Stimulated activated CD8-positive, alpha-beta memory T cell treated with anti-CD3 and anti-CD28 coated beads, Interleukin-4, amount 100 ng/mL, for 1 hour (primary cell): ENCODE data around the gene SESN2.

ENCODE experiments used
- DNase-seq, 2 donors: peaks; one replicate each; pipeline ENCODE4 v3.0.0-alpha.2; 2020; ENCODE audit warnings: low read depth in 2 of 2, low spot score in 1 of 2

Gene SESN2

DNA sequence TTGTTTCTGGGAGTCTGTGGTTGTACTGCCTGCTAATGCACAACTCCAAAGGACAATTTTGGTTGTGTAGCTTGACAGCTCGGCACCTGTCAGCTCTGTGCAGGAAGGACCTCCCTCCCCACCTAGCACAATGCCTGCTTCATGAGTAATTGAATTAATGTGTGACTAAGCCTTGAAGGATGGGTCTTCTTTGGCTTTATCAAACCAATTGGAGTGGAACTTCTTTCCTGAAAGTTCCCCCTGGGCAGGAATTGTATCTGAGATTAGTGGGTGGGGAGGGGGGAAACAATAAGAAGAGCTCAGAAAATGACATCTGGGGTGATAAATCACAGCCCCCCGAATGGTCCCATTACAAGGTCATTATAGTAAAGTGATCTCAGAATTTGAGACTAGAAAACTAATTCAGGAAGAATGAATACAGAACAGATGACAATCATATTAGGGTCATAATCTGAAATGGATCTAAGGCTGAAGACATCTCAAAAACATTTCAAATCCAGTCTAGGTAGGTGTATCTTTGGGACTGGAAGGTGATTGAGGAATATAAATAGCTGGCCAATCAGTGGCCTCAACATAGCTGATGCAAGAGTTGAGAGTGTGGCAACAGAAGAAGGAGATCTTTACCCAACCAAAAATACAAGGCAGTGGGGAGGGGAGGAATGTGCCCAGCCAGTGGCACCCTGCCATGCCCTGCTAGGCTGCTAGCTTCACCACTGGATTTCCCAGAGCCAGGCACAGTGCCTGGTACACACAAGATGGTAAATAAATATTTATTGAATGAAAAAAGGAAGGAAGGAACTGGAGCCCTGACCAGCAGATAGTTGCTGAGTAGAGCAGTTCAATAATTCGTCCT, 10.1 kb upstream of the SESN2 start:
- DNase-seq, result no peak

DNA sequence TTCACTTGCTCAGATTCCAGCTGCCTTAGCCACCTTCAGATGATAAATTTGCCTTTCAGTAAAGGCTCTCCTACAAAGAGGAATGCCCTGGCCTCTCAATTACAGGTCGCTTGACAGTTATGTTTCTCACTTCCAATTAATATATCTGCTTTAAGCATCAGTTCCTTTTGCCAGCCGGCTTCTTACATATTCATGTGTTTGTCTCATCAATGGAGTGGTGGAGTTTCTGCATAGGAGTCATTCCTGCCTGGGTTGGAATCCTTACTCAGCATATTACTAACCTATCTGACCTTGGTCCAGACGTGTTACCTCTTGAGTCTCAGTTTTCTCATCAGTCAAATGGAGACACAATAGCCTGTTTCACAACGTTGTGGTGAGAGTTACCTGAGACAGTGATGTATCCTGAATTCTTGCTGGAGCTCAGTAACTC, 9.4 kb upstream of the SESN2 start:
- DNase-seq, result no peak

DNA sequence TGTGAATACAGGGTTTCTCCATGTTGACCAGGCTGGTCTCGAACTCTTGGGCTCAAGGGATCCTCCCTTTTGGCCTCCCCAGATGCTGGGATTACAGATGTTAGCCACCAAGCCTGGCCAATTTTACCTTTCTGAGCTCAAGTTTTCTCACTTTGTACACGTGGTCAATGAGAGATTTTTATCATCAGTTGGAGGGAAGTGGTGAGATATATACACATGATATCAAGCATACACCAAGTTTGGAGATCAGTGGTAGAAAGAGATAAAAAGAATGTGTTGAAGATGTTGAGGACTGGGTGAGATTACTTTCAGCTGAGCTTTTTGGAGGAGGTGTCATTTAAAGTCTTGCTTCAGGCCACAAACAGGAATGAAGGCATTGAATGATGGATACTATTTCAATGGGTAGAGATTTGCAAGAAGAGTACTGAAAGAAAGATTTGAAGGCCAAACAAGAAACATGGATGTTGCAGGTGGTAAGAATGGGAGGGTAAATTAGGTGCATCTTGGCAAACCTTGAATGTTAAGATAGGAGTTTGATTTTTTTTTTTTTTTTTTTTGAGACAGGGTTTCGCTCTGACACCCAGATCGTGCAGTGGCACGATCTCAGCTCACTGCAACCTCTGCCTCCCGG, 3.0 kb upstream of the SESN2 start:
- no peak for DNase-seq

DNA sequence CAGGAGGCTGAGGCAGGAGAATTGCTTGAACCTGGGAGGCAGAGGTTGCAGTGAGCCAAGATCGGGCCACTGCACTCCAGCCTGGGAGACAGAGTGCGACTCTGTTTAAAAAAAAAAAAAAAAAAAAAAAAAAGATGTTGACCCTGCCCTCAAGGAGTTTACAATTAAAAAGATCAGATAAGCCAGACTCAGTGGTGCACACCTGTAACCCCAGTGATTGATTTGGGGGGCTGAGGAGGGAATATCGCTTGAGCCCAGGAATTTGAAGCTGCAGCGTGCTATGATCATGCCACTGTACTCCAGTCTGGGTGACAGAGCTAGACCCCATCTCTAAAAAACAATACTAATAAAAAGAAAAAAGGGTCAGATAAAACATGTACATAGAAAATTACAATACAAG, 1.6 kb upstream of the SESN2 start:
- no peak for DNase-seq

DNA sequence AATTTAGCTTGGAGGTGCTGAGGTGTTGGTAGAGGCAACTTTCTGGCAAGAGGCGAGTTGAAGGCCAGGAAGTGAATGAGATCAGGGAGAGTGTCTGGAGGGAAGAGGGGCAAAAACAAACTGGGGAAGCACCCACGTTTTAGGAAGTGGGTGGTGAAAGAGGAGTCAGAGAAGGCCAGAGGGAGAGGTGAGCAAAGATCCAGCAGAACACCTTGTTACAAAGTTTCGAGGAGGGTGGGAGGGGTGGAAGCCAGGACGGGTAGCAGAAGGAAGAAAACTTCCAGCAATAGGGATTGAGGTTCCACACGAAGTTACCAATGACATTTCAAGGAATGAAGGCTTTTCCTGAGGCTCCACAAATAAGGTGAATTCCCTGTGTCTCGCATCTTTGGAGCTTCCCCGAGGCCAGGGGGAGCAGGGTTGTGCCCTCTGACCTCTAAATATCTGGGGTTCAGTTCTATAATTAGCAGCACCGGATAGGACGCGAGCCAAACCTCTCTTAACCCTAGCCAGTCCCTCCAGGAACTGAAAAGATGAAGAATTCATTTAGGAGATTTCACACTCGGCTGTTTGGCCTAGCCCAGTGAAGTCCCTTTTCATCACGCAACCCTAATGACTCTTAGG, 578 bp upstream of the SESN2 start:
- DNase-seq, result no peak

DNA sequence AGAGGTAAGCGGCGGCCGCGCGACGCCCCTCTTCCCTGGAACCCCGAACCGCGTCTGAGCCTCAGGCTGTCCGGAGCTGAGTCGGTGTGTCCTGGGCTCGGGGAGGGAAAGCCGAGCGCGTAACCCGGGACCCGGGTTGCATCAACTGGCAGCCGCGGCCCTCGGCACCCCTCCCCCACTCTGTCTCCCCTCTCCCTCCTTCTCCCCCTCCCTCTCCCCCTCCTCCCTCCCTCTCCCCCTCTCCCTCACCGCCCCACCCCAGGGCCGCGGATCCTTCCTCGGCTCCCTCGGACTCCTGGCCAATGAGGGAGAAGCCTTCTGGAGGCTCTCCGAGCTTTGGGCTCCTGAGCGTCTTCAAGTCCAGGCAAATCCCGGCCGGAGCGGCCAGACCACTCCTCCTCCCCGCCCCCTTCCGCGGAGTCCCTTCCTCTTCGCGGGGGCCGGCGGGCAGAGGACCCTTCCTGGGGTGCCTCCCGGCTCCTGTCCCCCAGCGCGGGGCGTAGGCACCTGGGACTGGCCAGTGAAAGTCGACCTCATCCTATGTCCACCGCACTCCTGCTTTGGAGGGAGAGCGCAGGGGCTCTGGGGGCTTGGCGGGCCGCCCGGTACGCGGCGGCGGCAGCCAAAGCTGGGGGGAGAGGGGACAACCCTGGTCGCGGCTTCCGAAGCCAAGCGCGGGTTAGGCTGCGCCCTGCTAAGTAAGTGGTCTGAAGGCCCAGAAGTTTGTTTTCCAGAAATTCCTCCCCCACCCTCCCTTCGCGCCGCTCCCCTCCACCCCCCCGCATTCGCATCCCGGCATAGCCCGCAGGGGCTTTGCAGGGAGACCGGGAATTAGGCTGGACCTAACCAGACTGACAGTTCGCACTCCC, 850 bp downstream of the SESN2 start:
- no peak for DNase-seq

DNA sequence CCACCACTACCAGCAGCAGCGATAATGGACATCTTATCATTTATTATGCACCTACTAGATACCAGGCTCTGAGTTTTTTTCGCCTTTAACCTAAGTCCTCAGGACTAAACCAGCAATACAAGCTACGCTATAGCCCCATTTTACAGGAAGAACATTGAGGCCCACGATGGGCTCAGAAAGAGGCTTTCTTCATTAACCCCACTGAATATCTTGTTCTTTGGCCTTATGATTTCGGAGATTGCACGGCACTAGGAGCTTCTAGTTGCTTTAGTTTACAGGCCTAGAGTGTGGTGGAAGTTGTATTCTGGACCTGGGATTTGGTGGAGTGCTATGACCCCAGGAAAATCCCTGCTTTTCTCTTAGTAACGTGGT, 1.5 kb downstream of the SESN2 start:
- no peak for DNase-seq

DNA sequence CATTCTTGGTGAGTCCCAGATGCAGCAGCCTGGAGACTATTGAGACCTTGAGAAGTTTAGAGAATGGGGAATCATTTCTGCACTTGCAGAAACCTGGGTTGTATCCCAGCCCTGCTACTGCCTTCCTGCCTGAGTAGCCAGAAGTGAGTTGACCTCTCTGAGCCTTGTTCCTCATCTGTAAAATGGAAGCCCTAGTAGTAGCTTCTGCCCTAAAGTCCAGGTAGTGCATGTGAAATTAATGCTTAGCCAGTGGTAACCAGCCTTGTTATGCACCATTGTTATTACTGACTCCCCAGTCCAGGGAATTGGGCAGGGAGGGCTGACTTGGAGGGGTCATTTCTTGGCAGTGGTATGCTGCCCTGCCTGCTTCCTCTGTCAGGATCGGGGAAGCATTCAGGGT, 5.6 kb downstream of the SESN2 start:
- no peak for DNase-seq

DNA sequence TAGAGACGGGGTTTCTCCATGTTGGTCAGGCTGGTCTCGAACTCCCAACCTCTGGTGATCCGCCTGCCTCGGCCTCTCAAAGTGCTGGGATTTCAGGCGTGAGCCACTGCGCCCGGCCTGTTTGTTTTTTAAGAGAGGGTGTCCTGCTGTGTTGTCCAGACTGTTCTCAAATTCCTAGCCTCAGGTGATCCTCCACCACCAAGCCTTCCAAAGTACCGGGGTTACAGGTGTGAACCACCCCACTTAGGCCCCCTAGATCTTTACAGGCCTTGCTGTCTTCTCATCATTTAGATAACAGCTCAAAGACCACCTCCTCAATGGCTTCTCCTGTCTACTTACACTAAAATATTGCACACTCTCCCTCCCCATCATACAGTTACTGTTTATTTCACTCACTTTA, 6.3 kb downstream of the SESN2 start:
- no peak for DNase-seq

DNA sequence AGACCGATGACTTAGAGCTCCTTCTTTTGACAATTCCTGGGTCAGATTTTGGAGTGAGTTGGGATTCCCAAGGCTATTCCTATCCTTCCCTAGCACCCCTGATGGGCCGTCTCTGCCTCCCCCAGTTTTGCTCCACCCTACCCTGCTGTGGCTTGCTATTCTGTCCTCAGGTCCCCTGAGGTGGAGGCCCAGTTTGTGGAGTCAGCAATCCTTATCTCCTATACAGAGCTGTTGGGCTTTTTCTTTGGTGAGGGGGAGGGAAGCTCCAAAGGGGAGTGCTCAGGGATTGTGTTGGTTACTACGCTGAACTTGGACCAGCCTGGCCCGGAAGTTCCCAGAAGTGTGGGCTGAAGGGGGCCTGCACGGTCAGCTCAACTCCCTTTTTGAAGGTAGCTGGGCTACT, 7.6 kb downstream of the SESN2 start:
- no peak for DNase-seq

DNA sequence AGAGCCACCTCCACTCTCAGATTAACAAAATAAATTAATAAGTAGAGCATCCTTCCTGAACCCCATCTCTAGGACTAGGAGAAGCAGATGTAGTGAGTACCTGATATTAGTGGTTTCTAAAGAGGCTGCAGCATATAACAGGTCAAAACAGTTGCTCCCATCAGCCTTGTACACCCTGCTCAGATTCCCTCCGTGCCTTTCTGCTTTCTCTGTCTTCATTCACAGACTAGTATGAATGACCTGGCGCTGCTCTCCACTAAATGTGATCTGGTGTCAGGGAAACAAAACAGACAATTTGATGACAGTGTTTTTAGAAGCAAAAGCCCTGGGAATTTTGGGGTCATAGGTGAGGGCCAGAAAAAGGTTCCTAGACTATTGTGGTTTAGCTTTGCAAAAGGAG, 8.3 kb downstream of the SESN2 start:
- DNase-seq, result no peak

DNA sequence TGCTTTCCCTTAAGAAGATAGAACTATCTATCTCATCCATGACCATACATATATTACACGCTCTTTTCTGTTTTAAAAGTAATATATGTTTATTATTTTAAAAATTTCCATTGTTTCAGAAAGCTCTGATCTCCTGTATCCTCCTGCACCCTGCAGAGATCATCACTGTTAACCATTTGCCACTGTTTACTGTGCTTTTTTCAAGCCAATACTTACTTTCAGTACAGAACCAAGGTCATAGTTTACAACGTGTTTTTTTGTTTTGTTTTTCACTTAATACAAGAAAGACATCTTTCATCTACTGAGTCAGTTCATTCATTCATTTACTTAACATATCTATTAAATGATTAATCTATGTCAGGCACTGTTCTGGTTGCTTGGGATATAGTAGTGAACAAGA, 10.2 kb downstream of the SESN2 start:
- no peak for DNase-seq

DNA sequence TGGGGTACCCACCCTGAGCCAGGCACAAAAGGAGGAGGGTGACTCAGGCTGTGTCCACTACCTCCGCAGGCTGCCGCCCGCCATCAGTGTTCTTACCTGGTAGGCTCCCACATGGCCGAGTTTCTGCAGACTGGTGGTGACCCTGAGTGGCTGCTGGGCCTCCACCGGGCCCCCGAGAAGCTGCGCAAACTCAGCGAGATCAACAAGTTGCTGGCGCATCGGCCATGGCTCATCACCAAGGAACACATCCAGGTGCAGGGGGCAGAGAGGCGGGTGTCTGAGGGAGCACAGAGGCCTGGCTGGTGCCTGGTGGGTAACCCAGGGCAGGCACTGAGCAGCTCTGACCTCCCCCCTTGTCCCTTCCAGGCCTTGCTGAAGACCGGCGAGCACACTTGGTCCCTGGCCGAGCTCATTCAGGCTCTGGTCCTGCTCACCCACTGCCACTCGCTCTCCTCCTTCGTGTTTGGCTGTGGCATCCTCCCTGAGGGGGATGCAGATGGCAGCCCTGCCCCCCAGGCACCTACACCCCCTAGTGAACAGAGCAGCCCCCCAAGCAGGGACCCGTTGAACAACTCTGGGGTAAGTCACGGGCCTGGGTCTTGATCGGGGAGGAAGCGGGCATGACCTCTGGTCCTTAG, 13.0 kb downstream of the SESN2 start:
- no peak for DNase-seq

DNA sequence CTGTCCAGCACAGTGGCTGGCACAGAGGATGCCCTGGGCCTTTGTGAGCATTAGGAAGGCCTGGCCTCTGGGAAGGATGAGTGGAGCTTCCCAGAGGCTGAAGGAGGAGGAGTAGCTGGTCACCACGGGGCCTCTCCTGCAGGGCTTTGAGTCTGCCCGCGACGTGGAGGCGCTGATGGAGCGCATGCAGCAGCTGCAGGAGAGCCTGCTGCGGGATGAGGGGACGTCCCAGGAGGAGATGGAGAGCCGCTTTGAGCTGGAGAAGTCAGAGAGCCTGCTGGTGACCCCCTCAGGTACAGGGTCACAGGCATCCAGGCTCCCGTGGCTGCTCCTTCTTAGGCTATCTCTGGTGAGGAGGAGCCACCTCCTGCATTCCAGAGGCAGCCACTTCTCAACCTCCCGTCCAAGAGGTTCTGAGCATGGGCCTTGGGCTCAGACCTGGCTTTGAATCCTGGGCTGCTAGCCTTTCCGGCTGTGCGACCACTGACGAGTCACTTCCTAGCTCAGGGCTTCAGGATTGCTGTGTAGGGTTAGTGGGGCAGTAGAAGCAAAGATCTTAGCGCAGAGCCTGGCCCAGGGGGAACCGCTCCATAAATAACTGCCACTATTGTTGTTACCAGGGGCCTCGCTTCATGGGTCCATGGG, 14.0 kb downstream of the SESN2 start:
- no peak for DNase-seq

DNA sequence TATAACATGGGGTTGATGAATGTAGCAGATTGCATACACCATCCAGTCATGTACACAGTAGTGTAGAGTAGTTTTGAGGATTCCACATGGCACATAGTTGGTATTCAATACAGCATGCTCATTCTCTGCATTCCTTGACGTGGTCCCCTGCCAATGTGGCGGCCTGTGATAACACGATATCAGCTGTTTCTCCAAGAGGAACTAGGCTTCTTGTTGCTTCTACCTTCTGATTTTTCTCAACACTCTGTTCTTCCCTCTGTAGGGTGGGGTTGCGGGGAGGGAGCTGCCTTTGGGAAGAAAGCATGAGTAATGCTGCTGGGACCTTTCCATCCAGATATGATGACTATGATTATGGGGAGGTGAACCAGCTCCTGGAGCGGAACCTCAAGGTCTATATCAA, 19.4 kb downstream of the SESN2 start:
- no peak for DNase-seq

DNA sequence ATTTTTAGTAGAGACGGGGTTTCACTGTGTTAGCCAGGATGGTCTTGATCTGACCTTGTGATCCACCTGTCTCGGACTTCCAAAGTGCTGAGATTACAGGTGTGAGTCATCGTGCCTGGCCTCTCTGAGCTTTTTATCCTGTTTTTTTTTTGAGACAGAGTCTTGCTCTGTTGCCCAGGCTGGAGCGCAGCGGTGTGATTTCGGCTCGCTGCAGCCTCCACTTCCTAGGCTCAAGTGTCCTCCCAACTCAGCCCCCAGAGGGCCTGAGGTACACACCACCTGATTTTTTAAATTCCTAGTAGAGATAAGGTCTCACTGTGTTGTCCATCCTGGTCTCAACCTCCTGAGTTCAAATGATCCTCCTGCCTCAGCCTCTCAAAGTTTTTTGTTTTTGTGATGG, 20.4 kb downstream of the SESN2 start:
- DNase-seq, result no peak

DNA sequence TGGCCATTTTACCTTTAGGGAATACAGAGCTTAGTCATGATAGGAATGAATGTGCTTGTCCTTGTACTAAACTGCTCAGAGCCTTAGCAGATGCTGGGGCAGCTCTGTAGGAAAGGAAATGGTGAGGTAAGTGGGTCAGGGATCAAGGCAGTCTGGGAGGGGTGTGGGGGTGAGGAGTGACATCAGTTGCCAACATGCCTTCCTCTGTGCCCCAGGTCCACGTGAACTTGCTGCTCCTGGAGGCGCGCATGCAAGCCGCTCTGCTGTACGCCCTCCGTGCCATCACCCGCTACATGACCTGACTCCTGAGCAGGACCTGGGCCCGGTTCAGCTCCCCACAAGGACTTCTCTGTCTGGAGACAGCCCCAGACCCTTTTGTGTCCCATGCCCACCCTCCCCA, 21.2 kb downstream of the SESN2 start:
- no peak for DNase-seq

DNA sequence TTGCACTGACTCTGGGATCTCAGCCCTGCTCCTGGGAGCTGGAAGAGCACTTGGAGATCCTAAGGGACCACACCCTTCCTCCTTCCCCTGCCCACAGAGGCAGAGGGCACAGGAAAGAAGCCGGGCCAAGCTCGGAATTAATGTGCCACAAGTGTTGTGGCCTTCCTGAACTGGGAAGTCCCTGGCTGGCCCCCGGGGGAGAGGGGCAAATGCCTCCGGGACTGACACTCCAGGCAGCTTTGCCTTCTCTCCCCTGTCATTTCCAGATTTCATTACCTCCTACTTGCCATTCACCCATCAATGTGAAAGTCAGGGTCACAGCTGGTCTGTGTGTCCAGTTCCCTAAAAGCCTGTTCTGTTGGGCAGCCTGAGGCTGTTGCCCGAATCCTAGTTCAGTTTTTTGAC, 21.7 kb downstream of the SESN2 start:
- no peak for DNase-seq

DNA sequence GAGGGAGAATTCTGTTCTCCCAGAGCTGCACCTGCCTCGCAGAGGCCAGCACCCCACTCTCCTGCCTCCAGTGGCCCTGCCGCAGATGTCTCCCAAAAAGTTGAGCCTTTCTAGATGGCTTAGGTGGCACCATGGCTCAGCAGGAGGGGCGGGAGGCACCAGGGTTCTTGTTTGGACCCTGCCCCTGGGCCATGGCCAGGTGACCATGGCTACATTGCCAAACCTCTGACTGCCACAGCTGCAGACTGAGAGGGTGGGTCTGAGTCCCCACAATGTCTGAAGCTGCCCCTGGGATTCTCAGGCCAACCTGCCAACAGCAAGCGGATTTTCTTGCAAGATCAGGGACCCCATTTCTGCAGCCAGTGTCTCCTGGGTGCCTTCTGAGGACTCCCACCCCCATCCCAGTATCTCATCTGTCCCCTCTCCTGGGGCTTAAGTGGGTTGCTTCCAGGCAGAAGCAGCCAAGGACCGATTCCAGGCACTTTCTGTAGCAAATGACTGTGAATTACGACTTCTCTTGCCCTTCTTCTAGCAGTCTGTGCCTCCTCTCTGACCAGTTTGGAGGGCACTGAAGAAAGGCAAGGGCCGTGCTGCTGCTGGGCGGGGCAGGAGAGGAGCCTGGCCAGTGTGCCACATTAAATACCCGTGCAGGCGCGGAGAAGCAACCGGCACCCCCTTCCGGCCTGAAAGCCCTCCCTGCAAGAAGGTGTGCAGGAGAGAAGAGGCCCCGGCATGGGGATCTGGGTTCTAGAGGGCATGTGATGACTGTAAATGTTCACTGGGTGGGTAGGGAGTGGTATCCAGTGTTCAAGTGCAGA, 22.5 kb downstream of the SESN2 start:
- no peak for DNase-seq
